ENCODE measurements around the gene SVEP1. TPM values are rescaled to one million over a fixed set of nuclear protein-coding genes. Genes with fewer than 3 reads are reported as not detected.

The SVEP1 gene
- total RNA-seq, 1 experiment from 2014 or later, result 0.05 TPM

DNA sequence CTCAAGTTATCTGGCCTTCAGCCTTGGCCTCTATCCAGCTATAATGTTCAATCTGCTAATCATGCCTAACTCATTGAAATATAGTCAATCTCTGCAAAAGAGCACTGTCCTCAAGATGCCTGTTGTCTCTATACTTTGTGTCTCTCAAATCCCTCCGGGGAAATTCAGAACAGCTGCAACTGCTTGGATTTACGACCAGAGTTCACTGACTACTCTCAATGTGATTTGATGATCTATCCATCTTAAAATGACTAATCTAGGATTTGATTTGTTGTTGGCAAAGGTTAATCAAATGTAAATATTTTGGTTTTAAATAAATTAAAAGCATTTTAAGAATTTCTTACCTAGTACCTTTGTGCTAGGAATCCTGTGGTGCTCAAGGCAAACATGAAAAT lies 40.9 kb downstream of the SVEP1 start:
- DNase-seq (ENCODE audit: low read depth, low spot score) (no peak), ATAC-seq (no peak)
- ChIA-PET CTCF (no interaction called here), POLR2A (no interaction called here)
- no peak overlapping the region for H3K27ac ChIP-seq (ENCODE audit: low read length)
- H3K4me1 ChIP-seq (ENCODE audit: control insufficient read depth, insufficient read depth, low read length), result no peaks in the 10 kb centered on the region
- intact Hi-C loops (cut with micrococcal nuclease; ENCODE audit: unreplicated experiment) (no loop called here), in situ Hi-C loops (cut with HindIII; ENCODE audit: low pct_unique_long_range_greater_than_20kb, low sequenced_read_pairs) (no loop called here)
- H3K27me3 ChIP-seq (ENCODE audit: control insufficient read depth, insufficient read depth, low read length), result no peaks in the 10 kb centered on the region
- no peak overlapping the region for H3K4me3 ChIP-seq (ENCODE audit: low read depth in 2 of 2, low read length in 2 of 2)
- TF ChIP-seq, protein P1, sequence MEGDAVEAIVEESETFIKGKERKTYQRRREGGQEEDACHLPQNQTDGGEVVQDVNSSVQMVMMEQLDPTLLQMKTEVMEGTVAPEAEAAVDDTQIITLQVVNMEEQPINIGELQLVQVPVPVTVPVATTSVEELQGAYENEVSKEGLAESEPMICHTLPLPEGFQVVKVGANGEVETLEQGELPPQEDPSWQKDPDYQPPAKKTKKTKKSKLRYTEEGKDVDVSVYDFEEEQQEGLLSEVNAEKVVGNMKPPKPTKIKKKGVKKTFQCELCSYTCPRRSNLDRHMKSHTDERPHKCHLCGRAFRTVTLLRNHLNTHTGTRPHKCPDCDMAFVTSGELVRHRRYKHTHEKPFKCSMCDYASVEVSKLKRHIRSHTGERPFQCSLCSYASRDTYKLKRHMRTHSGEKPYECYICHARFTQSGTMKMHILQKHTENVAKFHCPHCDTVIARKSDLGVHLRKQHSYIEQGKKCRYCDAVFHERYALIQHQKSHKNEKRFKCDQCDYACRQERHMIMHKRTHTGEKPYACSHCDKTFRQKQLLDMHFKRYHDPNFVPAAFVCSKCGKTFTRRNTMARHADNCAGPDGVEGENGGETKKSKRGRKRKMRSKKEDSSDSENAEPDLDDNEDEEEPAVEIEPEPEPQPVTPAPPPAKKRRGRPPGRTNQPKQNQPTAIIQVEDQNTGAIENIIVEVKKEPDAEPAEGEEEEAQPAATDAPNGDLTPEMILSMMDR (IDR thresholded peaks at IDR 0.05), result no peak
- TF ChIP-seq POLR2AphosphoS5 (IDR thresholded peaks at IDR 0.05; ENCODE audit: low read depth, low read length), result no peak
- TF ChIP-seq SIN3A (IDR thresholded peaks at IDR 0.05; ENCODE audit: borderline replicate concordance, insufficient read depth, low read depth, low read length), result no peak
- TF ChIP-seq TCF7L2 (IDR thresholded peaks at IDR 0.05; ENCODE audit: low read depth, low read length), result no peak
- TF ChIP-seq, protein P2, sequence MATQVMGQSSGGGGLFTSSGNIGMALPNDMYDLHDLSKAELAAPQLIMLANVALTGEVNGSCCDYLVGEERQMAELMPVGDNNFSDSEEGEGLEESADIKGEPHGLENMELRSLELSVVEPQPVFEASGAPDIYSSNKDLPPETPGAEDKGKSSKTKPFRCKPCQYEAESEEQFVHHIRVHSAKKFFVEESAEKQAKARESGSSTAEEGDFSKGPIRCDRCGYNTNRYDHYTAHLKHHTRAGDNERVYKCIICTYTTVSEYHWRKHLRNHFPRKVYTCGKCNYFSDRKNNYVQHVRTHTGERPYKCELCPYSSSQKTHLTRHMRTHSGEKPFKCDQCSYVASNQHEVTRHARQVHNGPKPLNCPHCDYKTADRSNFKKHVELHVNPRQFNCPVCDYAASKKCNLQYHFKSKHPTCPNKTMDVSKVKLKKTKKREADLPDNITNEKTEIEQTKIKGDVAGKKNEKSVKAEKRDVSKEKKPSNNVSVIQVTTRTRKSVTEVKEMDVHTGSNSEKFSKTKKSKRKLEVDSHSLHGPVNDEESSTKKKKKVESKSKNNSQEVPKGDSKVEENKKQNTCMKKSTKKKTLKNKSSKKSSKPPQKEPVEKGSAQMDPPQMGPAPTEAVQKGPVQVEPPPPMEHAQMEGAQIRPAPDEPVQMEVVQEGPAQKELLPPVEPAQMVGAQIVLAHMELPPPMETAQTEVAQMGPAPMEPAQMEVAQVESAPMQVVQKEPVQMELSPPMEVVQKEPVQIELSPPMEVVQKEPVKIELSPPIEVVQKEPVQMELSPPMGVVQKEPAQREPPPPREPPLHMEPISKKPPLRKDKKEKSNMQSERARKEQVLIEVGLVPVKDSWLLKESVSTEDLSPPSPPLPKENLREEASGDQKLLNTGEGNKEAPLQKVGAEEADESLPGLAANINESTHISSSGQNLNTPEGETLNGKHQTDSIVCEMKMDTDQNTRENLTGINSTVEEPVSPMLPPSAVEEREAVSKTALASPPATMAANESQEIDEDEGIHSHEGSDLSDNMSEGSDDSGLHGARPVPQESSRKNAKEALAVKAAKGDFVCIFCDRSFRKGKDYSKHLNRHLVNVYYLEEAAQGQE (IDR thresholded peaks at IDR 0.05; ENCODE audit: insufficient read depth in 1 of 2, low read depth in 2 of 2, low read length in 1 of 2), result no peak
- no peaks in the 10 kb centered on the region for H3K9me3 ChIP-seq (ENCODE audit: control insufficient read depth, insufficient read depth, low read depth, low read length)
- no TSS peak for BruUV-seq (replicated peaks)
- H3K36me3 ChIP-seq (ENCODE audit: control insufficient read depth, insufficient read depth, low read length), result no peaks in the 10 kb centered on the region

DNA sequence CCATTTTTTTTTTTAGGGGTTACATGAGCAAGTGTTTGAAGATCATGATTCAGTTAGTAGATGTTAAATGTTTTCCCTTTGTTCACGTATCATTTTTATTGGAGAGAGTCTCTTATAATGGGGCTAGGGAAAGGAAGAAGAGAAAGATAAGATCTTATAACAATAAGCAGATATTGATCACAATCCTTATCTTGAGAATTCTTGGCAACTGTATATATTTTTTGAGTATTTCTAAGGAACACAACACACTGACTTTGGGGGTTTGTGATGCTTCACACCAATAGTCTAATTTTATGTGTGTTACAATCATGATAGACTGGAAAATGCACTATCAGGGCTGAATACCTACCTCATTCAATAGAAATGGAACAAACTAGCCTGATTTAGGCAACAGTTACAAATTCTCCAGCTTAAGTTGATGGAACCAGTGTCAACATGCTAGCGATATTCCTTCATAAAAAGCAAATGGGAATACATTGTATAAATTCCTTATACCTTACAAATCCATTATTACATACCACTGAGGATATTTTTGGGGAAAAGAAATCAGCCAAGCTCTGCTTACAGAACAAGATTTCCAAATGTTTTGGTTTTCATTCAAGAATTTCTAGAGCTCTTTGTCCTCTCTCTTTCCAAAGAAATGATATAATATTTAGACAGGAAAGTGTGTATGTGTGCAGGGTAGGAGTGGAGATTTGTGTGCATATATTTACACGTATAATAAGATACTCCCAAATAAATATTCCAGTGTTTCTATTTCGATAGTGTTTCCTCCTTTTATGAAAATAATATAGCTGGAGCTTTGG lies 41.5 kb downstream of the SVEP1 start:
- ATAC-seq (no peak), DNase-seq (ENCODE audit: low read depth, low spot score) (no peak)
- intact Hi-C loops (cut with micrococcal nuclease; ENCODE audit: unreplicated experiment), result no loop called here
- Histone ChIP-seq H3K36me3 (ENCODE audit: control insufficient read depth, insufficient read depth, low read length) (no peaks in the 10 kb centered on the region), H3K27ac (ENCODE audit: low read length) (no peak overlapping the region), H3K27me3 (ENCODE audit: control insufficient read depth, insufficient read depth, low read length) (no peaks in the 10 kb centered on the region), H3K4me3 (ENCODE audit: low read depth in 2 of 2, low read length in 2 of 2) (no peak overlapping the region), H3K4me1 (ENCODE audit: control insufficient read depth, insufficient read depth, low read length) (no peaks in the 10 kb centered on the region), H3K9me3 (ENCODE audit: control insufficient read depth, insufficient read depth, low read depth, low read length) (no peaks in the 10 kb centered on the region)
- POLR2A ChIA-PET, result no interaction called here
- TF ChIP-seq, protein P1 (IDR thresholded peaks at IDR 0.05), result no peak
- TF ChIP-seq POLR2AphosphoS5 (IDR thresholded peaks at IDR 0.05; ENCODE audit: low read depth, low read length), result no peak
- TF ChIP-seq TCF7L2 (IDR thresholded peaks at IDR 0.05; ENCODE audit: low read depth, low read length), result no peak
- no TSS peak for BruUV-seq (replicated peaks)
- in situ Hi-C loops (cut with HindIII; ENCODE audit: low pct_unique_long_range_greater_than_20kb, low sequenced_read_pairs), result no loop called here
- CTCF ChIA-PET, result no interaction called here
